ENCODE measurements around the gene TUSC7.

TUSC7 gene

GRCh38 chr3:116709479-116709878 lies at the start of gene TUSC7:
Gene TUSC7, plus strand, starts transcription at chr3:116709779.
- Histone ChIP-seq H3K4me3 (ENCODE audit: low read depth, low read length) (no peak within 1 kb of the TSS), H3K27me3 (ENCODE audit: control insufficient read depth, insufficient read depth, low read length) (no peaks in the 10 kb centered on the region)

GRCh38 chr3:116661196-116661595 lies 48.4 kb upstream of the TUSC7 start:
- Histone ChIP-seq H3K27me3 (ENCODE audit: control insufficient read depth, insufficient read depth, low read length) (no peaks in the 10 kb centered on the region), H3K36me3 (ENCODE audit: control insufficient read depth, insufficient read depth, low read length) (no peaks in the 10 kb centered on the region), H3K9me3 (ENCODE audit: control insufficient read depth, insufficient read depth, low read length) (no peaks in the 10 kb centered on the region), H3K4me3 (ENCODE audit: low read depth, low read length) (no peak overlapping the region), H3K9ac (ENCODE audit: low read depth, low read length) (no peak overlapping the region), H3K4me1 (ENCODE audit: control insufficient read depth, insufficient read depth, low read length) (peaks cover 4% of the 10 kb centered on the region)

More at GRCh38 chr3:116709479-116709878, at the start of gene TUSC7:
- Histone ChIP-seq H3K4me1 (ENCODE audit: control insufficient read depth, insufficient read depth, low read length) (no peaks in the 10 kb centered on the region), H3K9ac (ENCODE audit: low read depth, low read length) (no peak within 1 kb of the TSS), H3K36me3 (ENCODE audit: control insufficient read depth, insufficient read depth, low read length) (no peaks in the 10 kb centered on the region), H3K9me3 (ENCODE audit: control insufficient read depth, insufficient read depth, low read length) (no peaks in the 10 kb centered on the region)

- Histone ChIP-seq H3K9me3 (ENCODE audit: control insufficient read depth, insufficient read depth, low read length) (no peaks in the 10 kb centered on the region), H3K9ac (ENCODE audit: low read depth, low read length) (no peak overlapping the region), H3K36me3 (ENCODE audit: control insufficient read depth, insufficient read depth, low read length) (no peaks in the 10 kb centered on the region), H3K4me1 (ENCODE audit: control insufficient read depth, insufficient read depth, low read length) (peaks cover 4% of the 10 kb centered on the region), H3K27me3 (ENCODE audit: control insufficient read depth, insufficient read depth, low read length) (no peaks in the 10 kb centered on the region), H3K4me3 (ENCODE audit: low read depth, low read length) (no peak overlapping the region)
Measured at GRCh38 chr3:116663161-116664110, 46.1 kb upstream of the TUSC7 start.

- no peaks in the 10 kb centered on the region for H3K9me3 ChIP-seq (ENCODE audit: control insufficient read depth, insufficient read depth, low read length)
Measured at GRCh38 chr3:116667324-116667723, 42.3 kb upstream of the TUSC7 start.

GRCh38 chr3:116667791-116668190 lies 41.8 kb upstream of the TUSC7 start:
- H3K4me3 ChIP-seq (ENCODE audit: low read depth, low read length), result no peak overlapping the region
- H3K36me3 ChIP-seq (ENCODE audit: control insufficient read depth, insufficient read depth, low read length), result no peaks in the 10 kb centered on the region

More at GRCh38 chr3:116667324-116667723, 42.3 kb upstream of the TUSC7 start:
- no peak overlapping the region for H3K9ac ChIP-seq (ENCODE audit: low read depth, low read length)
- no peaks in the 10 kb centered on the region for H3K36me3 ChIP-seq (ENCODE audit: control insufficient read depth, insufficient read depth, low read length)
- no peak overlapping the region for H3K4me3 ChIP-seq (ENCODE audit: low read depth, low read length)
- peaks cover 4% of the 10 kb centered on the region for H3K4me1 ChIP-seq (ENCODE audit: control insufficient read depth, insufficient read depth, low read length)
- no peaks in the 10 kb centered on the region for H3K27me3 ChIP-seq (ENCODE audit: control insufficient read depth, insufficient read depth, low read length)

GRCh38 chr3:116669576-116669975 lies 40.0 kb upstream of the TUSC7 start:
- Histone ChIP-seq H3K27me3 (ENCODE audit: control insufficient read depth, insufficient read depth, low read length) (no peaks in the 10 kb centered on the region), H3K36me3 (ENCODE audit: control insufficient read depth, insufficient read depth, low read length) (no peaks in the 10 kb centered on the region), H3K9me3 (ENCODE audit: control insufficient read depth, insufficient read depth, low read length) (no peaks in the 10 kb centered on the region), H3K4me1 (ENCODE audit: control insufficient read depth, insufficient read depth, low read length) (no peaks in the 10 kb centered on the region), H3K4me3 (ENCODE audit: low read depth, low read length) (no peak overlapping the region), H3K9ac (ENCODE audit: low read depth, low read length) (no peak overlapping the region)

More at GRCh38 chr3:116667791-116668190, 41.8 kb upstream of the TUSC7 start:
- no peak overlapping the region for H3K9ac ChIP-seq (ENCODE audit: low read depth, low read length)
- no peaks in the 10 kb centered on the region for H3K9me3 ChIP-seq (ENCODE audit: control insufficient read depth, insufficient read depth, low read length)
- peaks cover 4% of the 10 kb centered on the region for H3K4me1 ChIP-seq (ENCODE audit: control insufficient read depth, insufficient read depth, low read length)
- H3K27me3 ChIP-seq (ENCODE audit: control insufficient read depth, insufficient read depth, low read length), result no peaks in the 10 kb centered on the region

GRCh38 chr3:116671151-116671550 lies 38.4 kb upstream of the TUSC7 start:
- H3K9ac ChIP-seq (ENCODE audit: low read depth, low read length), result no peak overlapping the region
- no peaks in the 10 kb centered on the region for H3K9me3 ChIP-seq (ENCODE audit: control insufficient read depth, insufficient read depth, low read length)
- no peak overlapping the region for H3K4me3 ChIP-seq (ENCODE audit: low read depth, low read length)
- H3K27me3 ChIP-seq (ENCODE audit: control insufficient read depth, insufficient read depth, low read length), result no peaks in the 10 kb centered on the region
- no peaks in the 10 kb centered on the region for H3K36me3 ChIP-seq (ENCODE audit: control insufficient read depth, insufficient read depth, low read length)
- H3K4me1 ChIP-seq (ENCODE audit: control insufficient read depth, insufficient read depth, low read length), result no peaks in the 10 kb centered on the region

- Histone ChIP-seq H3K4me3 (ENCODE audit: low read depth, low read length) (no peak overlapping the region), H3K4me1 (ENCODE audit: control insufficient read depth, insufficient read depth, low read length) (no peaks in the 10 kb centered on the region), H3K36me3 (ENCODE audit: control insufficient read depth, insufficient read depth, low read length) (no peaks in the 10 kb centered on the region), H3K27me3 (ENCODE audit: control insufficient read depth, insufficient read depth, low read length) (no peaks in the 10 kb centered on the region), H3K9ac (ENCODE audit: low read depth, low read length) (no peak overlapping the region), H3K9me3 (ENCODE audit: control insufficient read depth, insufficient read depth, low read length) (no peaks in the 10 kb centered on the region)
Measured at GRCh38 chr3:116678853-116679252, 30.7 kb upstream of the TUSC7 start.

GRCh38 chr3:116691041-116691440 lies 18.5 kb upstream of the TUSC7 start:
- Histone ChIP-seq H3K9ac (ENCODE audit: low read depth, low read length) (no peak overlapping the region), H3K4me3 (ENCODE audit: low read depth, low read length) (no peak overlapping the region), H3K27me3 (ENCODE audit: control insufficient read depth, insufficient read depth, low read length) (no peaks in the 10 kb centered on the region), H3K9me3 (ENCODE audit: control insufficient read depth, insufficient read depth, low read length) (no peaks in the 10 kb centered on the region), H3K4me1 (ENCODE audit: control insufficient read depth, insufficient read depth, low read length) (no peaks in the 10 kb centered on the region), H3K36me3 (ENCODE audit: control insufficient read depth, insufficient read depth, low read length) (no peaks in the 10 kb centered on the region)

GRCh38 chr3:116701070-116701469 lies 8.5 kb upstream of the TUSC7 start:
- H3K4me3 ChIP-seq (ENCODE audit: low read depth, low read length), result no peak overlapping the region
- H3K9me3 ChIP-seq (ENCODE audit: control insufficient read depth, insufficient read depth, low read length), result no peaks in the 10 kb centered on the region
- no peak overlapping the region for H3K9ac ChIP-seq (ENCODE audit: low read depth, low read length)
- no peaks in the 10 kb centered on the region for H3K36me3 ChIP-seq (ENCODE audit: control insufficient read depth, insufficient read depth, low read length)
- H3K27me3 ChIP-seq (ENCODE audit: control insufficient read depth, insufficient read depth, low read length), result no peaks in the 10 kb centered on the region
- H3K4me1 ChIP-seq (ENCODE audit: control insufficient read depth, insufficient read depth, low read length), result no peaks in the 10 kb centered on the region

GRCh38 chr3:116702334-116702733 lies 7.2 kb upstream of the TUSC7 start:
- Histone ChIP-seq H3K36me3 (ENCODE audit: control insufficient read depth, insufficient read depth, low read length) (no peaks in the 10 kb centered on the region), H3K4me3 (ENCODE audit: low read depth, low read length) (no peak overlapping the region), H3K27me3 (ENCODE audit: control insufficient read depth, insufficient read depth, low read length) (no peaks in the 10 kb centered on the region), H3K9me3 (ENCODE audit: control insufficient read depth, insufficient read depth, low read length) (no peaks in the 10 kb centered on the region), H3K4me1 (ENCODE audit: control insufficient read depth, insufficient read depth, low read length) (no peaks in the 10 kb centered on the region), H3K9ac (ENCODE audit: low read depth, low read length) (no peak overlapping the region)

- Histone ChIP-seq H3K4me1 (ENCODE audit: control insufficient read depth, insufficient read depth, low read length) (no peaks in the 10 kb centered on the region), H3K9me3 (ENCODE audit: control insufficient read depth, insufficient read depth, low read length) (no peaks in the 10 kb centered on the region), H3K27me3 (ENCODE audit: control insufficient read depth, insufficient read depth, low read length) (no peaks in the 10 kb centered on the region), H3K9ac (ENCODE audit: low read depth, low read length) (no peak overlapping the region), H3K36me3 (ENCODE audit: control insufficient read depth, insufficient read depth, low read length) (no peaks in the 10 kb centered on the region), H3K4me3 (ENCODE audit: low read depth, low read length) (no peak overlapping the region)
Measured at GRCh38 chr3:116707531-116707930, 2.0 kb upstream of the TUSC7 start.
